ENCODE results near the gene ANKLE1.

Gene ANKLE1

GRCh38 chr19:17309198-17309964 is 27.7 kb downstream of the ANKLE1 start, which contains the start of gene DDA1 (continued):
- TF ChIP-seq ZNF311 (tag by site-specific recombination; IDR thresholded peaks at IDR 0.05; ENCODE audit: borderline replicate concordance) = no peak
- TF ChIP-seq ZNF266 (tag by site-specific recombination; IDR thresholded peaks at IDR 0.05; ENCODE audit: low read depth) = no peak
- TF ChIP-seq ZNF791 (tag by site-specific recombination; IDR thresholded peaks at IDR 0.05) = no peak
- peak; percentile 100 for TF ChIP-seq SP3 (tag by site-specific recombination; IDR thresholded peaks at IDR 0.05)
- TF ChIP-seq ZNF670 (tag by site-specific recombination; IDR thresholded peaks at IDR 0.05; ENCODE audit: low read depth) = no peak
- no peak; the same call in 1 of the 2 replicates for TF ChIP-seq INSM2 (tag by site-specific recombination; IDR thresholded peaks at IDR 0.05)
- no peak for TF ChIP-seq ZNF37A (tag by site-specific recombination; IDR thresholded peaks at IDR 0.05)
- peak; percentile 85 for TF ChIP-seq KLF9 (tag by site-specific recombination; IDR thresholded peaks at IDR 0.05; ENCODE audit: low read depth)
- TF ChIP-seq ZBTB10 (tag by site-specific recombination; IDR thresholded peaks at IDR 0.05) = peak; percentile 78
- no peak for TF ChIP-seq ZNF521 (tag by site-specific recombination; IDR thresholded peaks at IDR 0.05)
- TF ChIP-seq PRDM1 (tag by site-specific recombination; IDR thresholded peaks at IDR 0.05) = no peak
- no peak for TF ChIP-seq ZNF202 (tag by site-specific recombination; IDR thresholded peaks at IDR 0.05; ENCODE audit: borderline replicate concordance)
- TF ChIP-seq ZFHX2 (tag by site-specific recombination; conservative IDR thresholded peaks at IDR 0.05) = peak; percentile 91
- peak; percentile 34; the same call in 1 of the 2 replicates for TF ChIP-seq ZBTB21 (tag by site-specific recombination; IDR thresholded peaks at IDR 0.05)
- TF ChIP-seq EGR2 (tag by site-specific recombination; IDR thresholded peaks at IDR 0.05; ENCODE audit: low read depth) = peak; percentile 91
- no peak for TF ChIP-seq ZNF776 (tag by site-specific recombination; IDR thresholded peaks at IDR 0.05; ENCODE audit: borderline replicate concordance)
- no peak for TF ChIP-seq ZFP41 (tag by site-specific recombination; IDR thresholded peaks at IDR 0.05; ENCODE audit: borderline replicate concordance)
- TF ChIP-seq ZNF654 (tag by site-specific recombination; IDR thresholded peaks at IDR 0.05; ENCODE audit: low read depth) = no peak
- no peak; the same call in 1 of the 2 replicates for TF ChIP-seq ZBTB20 (tag by site-specific recombination; IDR thresholded peaks at IDR 0.05)
- TF ChIP-seq KLF16 (tag by site-specific recombination; IDR thresholded peaks at IDR 0.05) = peak; percentile 91
- TF ChIP-seq SCRT1 (tag by site-specific recombination; IDR thresholded peaks at IDR 0.05; ENCODE audit: borderline replicate concordance) = 0 out of 2 replicates have a peak, but pooled peaks have one; percentile 10
- peak; percentile 63; the same call in 1 of the 2 replicates for TF ChIP-seq SP7 (tag by site-specific recombination; IDR thresholded peaks at IDR 0.05)
- 0 out of 2 replicates have a peak, but pooled peaks have one; percentile 14 for TF ChIP-seq ZFP69B (tag by site-specific recombination; IDR thresholded peaks at IDR 0.05)
- TF ChIP-seq, protein P1, sequence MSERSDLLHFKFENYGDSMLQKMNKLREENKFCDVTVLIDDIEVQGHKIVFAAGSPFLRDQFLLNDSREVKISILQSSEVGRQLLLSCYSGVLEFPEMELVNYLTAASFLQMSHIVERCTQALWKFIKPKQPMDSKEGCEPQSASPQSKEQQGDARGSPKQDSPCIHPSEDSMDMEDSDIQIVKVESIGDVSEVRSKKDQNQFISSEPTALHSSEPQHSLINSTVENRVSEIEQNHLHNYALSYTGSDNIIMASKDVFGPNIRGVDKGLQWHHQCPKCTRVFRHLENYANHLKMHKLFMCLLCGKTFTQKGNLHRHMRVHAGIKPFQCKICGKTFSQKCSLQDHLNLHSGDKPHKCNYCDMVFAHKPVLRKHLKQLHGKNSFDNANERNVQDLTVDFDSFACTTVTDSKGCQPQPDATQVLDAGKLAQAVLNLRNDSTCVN (tag by site-specific recombination; optimal IDR thresholded peaks at IDR 0.05) = no peak
- no peak for TF ChIP-seq ZNF549 (tag by site-specific recombination; IDR thresholded peaks at IDR 0.05)
- TF ChIP-seq, protein P2, sequence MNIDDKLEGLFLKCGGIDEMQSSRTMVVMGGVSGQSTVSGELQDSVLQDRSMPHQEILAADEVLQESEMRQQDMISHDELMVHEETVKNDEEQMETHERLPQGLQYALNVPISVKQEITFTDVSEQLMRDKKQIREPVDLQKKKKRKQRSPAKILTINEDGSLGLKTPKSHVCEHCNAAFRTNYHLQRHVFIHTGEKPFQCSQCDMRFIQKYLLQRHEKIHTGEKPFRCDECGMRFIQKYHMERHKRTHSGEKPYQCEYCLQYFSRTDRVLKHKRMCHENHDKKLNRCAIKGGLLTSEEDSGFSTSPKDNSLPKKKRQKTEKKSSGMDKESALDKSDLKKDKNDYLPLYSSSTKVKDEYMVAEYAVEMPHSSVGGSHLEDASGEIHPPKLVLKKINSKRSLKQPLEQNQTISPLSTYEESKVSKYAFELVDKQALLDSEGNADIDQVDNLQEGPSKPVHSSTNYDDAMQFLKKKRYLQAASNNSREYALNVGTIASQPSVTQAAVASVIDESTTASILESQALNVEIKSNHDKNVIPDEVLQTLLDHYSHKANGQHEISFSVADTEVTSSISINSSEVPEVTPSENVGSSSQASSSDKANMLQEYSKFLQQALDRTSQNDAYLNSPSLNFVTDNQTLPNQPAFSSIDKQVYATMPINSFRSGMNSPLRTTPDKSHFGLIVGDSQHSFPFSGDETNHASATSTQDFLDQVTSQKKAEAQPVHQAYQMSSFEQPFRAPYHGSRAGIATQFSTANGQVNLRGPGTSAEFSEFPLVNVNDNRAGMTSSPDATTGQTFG (tag by site-specific recombination; IDR thresholded peaks at IDR 0.05; ENCODE audit: borderline replicate concordance) = no peak
- no peak for TF ChIP-seq ZNF223 (tag by site-specific recombination; IDR thresholded peaks at IDR 0.05)
- TF ChIP-seq ZNF600 (tag by site-specific recombination; IDR thresholded peaks at IDR 0.05) = no peak
- peak; percentile 88 for TF ChIP-seq ZNF335 (tag by site-specific recombination; conservative IDR thresholded peaks at IDR 0.05)
- TF ChIP-seq ZNF558 (tag by site-specific recombination; IDR thresholded peaks at IDR 0.05) = no peak
- TF ChIP-seq MZF1 (tag by site-specific recombination; IDR thresholded peaks at IDR 0.05; ENCODE audit: borderline replicate concordance) = no peak
- no peak for TF ChIP-seq ZNF514 (tag by site-specific recombination; IDR thresholded peaks at IDR 0.05)
- TF ChIP-seq ZNF221 (tag by site-specific recombination; IDR thresholded peaks at IDR 0.05; ENCODE audit: borderline replicate concordance) = no peak

Data from HEK293 (cell line).